GM20431 (cell line): Measurements from ENCODE around the gene ST3GAL3.

ENCODE experiments used
- in situ Hi-C: fragments of 300-500 bp; cut with MseI, MboI; formaldehyde crosslinking; loops from one replicate; pipeline ENCODE4 v1.15.0; 2020; ENCODE audit warnings: low sequenced_read_pairs; ENCODE audit not compliant: unreplicated experiment

The ST3GAL3 gene

DNA sequence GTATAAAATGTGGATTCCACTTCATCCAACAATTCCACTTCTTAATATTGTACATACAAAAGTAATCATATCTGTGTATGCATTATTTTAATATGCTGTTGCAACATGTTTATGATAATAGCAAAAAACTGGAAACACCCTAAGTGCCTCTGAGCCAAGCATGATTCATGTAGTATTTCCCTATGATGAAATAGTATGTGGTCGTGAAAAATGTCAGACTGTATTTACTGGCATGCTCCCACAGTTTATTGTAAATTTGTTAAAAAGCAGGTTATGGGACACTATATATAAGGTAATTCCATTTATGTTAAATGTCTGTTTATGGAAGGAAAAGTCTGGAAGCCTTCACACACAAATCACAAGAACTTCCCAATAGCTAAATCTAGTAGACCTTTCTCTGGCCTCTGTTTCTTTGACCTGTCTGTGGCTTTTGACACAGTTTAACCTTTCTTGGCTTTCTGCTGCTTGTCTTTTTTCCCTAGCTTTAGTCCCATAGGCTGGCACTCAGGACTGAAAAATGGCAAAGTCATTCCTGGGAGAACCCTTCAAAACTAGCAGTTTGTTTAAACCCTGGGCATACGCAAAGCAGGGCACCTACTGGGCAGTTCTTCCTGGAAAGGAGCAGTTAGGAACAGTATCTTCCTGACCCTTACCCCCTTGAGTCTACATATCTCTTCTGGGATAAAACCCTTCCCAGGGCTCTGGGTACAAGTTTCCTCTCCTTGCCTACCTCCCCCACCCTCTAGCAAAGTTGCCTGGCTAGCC is 160.8 kb downstream of the ST3GAL3 start:
- in situ Hi-C loops = no loop called here

DNA sequence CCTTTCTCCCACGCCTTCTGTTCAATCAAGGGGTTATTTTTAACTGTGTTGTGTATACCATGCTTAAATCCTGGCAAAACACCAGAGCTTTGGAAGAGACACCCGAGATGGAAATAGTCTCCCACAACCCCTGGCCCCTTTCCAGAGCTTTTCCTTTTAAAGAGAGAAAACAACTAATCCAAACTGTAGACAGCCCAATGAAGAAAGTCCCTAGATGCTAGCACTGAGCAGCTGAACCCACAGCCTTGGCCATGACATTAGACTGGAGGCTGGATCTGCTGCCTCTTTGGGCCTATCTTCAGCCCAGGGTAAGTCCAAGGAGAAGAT is 161.4 kb downstream of the ST3GAL3 start:
- in situ Hi-C loops = no loop called here

DNA sequence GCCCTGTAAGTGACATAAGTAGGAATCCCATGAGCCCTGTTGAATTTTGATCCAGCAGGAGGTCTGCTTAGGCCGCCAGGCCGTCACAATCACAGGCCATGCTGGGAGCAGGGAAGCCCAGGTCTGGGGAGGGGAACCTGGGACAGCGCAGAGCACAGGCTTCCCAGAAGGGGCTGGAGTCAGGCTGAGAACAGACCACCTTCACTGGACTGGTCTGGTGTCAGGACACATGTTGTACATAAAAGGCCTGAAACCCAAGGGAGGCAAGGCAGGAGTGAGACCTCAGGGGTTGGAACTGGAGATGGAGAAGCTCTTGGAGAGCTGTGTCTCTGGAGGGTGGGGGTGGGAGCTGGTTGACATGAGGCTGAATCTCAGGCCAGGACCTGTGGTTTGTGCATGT is 163.0 kb downstream of the ST3GAL3 start:
- in situ Hi-C loops = no loop called here

DNA sequence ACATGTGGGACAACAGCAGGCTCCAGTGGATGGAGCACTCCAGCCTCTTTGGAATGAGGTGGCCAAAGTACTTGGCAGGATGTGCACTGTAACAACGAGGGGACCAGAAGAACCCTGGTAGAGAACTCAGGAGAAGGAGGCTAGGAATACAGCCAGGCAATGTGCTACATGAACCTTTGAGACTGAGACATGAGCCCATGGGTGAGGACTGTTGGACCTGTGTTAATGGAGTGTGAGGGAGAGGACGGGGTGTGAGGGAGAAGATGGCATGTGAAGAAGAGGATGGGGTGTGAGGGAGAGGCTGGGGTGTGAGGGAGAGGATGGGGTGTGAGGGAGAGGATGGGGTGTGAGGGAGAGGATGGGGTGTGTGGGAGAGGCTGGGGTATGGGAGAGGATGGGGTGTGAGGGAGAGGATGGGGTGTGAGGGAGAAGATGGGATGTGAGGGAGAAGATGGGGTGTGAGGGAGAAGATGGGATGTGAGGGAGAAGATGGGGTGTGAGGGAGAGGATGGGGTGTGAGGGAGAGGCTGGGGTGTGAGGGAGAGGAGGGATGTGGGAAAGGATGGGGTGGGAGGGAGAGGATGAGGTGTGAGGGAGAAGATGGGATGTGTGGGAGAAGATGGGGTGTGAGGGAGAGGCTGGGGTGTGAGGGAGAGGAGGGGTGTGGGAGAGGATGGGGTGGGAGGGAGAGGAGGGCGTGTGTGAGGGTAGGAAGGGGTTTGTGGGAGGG is 164.0 kb downstream of the ST3GAL3 start:
- in situ Hi-C loops = no loop called here

DNA sequence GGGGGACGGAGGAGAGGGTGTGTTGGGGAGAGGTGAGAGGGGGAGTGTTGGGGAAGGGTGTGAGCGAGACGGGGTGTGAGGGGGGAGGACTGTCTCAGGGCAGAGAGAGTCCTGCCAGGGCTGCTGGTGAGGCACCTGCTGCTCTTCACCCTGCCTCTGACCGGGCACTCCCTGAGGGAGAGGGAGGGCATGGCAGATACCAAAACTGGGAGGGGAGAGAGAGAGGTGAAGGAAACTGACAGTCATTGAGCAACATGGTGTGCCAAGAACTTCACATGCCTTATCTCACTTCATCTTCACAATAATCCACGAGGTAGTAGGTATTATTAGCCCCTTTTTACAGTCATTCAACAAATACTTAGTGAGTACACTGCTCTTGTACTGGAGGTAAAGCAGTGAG is 164.9 kb downstream of the ST3GAL3 start:
- in situ Hi-C loops = no loop called here

DNA sequence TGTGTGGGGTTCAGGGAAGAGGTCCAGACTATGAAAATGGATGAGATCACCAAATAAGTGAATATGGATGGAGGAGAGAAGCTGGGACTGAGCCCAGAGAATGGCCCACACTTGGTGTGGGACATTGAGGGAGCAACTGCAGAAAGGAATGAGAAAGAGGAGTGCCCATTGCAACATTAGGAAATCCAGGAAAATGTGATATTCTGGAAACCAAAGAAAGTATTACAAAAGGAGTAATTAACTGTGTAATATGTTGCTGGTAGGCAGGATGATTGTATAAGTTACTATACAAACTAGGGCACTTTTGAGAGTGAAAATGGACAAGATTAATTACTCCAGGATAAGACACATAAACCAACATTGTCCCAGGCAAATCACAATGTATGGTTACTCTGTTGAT is 166.5 kb downstream of the ST3GAL3 start:
- in situ Hi-C loops = no loop called here

DNA sequence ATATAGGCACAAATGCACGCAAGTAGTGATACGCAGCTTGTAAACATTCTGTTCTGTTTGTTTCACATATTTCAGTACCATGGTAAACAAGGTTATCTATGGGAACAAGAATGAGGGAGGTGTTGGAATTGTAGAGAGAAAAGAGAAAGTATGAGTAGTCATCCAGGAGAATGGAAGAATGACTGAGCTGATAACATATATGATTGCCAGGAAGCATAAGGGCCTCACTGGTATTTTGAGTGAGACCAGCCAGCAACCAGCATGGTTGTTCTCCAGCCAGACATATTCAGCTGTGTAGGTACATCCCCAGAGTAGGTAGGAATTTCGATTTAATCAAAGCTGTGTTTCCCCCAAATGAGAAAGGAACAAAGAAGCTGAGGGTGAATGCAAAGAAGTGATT is 167.4 kb downstream of the ST3GAL3 start:
- in situ Hi-C loops = no loop called here

DNA sequence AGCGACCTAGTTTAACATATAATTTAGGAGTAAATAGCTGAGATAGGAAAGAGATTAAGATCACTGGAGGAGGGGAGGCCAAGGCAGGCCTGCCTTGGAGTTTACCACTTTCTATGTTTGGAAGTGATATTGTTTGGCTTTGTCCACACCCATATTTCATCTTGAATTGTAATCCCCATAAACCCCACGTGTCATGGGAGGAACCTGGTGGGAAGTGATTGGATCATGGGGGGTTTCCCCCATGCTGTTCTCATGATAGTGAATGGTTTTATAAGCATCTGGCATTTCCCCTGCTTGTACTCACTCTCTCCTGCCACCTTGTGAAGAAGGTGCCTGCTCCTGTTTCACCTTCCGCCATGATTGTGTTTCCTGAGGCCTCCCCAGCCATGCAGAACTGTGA is 168.0 kb downstream of the ST3GAL3 start:
- in situ Hi-C loops = no loop called here

DNA sequence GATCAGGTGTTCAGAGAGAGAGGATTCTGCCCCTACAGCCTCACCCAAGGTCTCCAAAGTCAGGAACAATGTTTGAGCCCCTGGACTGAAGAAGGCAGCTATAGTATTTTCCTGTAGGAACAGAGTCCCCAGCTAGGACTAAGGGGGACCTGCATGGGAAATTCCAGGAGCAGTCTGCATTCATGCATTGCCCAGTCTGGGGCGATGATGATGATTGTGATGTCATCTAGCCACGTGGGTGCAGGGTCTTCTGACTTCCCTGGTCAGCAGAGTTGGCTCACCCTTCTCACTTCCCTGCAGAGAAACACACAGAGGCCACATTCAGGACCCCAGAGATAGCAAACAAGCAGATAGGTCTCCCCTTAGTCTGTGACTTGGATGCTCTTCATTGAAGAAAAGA is 169.8 kb downstream of the ST3GAL3 start:
- in situ Hi-C loops = no loop called here

DNA sequence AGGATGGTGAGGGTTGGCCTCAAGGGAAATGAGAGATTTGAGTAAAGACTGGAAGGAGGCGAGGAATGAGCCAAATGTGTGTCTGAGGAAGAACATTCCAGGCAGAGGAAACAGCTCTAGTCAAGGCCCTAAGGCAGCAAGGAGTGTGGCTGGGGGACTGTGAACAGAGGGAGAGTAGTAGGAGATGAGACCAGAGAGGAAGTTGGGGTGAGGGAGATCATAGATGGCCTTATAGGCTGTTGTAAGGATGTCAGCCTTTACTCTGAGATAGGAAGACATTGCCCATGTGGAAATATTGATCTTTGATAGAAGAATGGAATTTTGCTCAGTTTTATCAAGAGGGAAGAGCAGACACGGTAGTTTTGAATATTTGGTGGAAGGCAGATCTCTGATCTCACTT is 171.1 kb downstream of the ST3GAL3 start:
- in situ Hi-C loops = no loop called here

DNA sequence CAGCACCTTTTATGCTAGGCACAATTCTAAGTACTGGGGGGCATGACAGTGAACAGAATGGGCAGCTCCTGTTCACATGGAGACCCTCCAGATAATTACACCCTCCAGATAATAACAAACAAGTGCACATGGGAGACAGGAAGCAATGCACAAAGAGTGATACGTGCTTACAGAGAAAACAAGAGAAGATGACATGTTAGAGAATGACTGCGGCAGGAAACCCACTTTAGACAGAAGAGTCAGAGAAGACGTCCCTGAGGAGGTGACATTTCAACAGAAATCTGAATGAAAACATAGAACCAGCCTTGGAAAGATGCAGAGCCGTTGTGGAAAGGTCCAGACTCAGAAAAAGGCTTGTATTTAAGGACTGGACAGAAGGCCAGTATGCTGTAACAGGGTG is 171.5 kb downstream of the ST3GAL3 start:
- in situ Hi-C loops = no loop called here

DNA sequence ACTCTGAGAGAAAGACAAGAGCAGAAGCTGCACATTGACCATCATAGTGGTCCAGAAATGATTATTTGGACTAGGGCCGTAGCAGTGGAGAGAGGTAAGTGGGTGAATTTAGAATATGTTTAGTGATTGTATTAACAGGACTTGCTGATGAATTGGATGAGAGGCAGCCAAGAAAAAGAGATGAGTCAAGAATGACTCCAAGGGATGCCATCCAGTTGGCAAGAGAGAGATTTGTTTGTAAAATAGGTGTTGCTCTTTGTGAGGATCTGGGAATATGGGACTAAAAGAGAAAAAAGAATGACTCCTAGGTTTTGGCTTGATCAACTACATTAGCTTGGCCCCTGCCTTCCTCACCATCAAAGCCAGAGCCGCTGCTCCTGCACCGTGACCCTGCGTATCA is 172.1 kb downstream of the ST3GAL3 start:
- in situ Hi-C loops = no loop called here

DNA sequence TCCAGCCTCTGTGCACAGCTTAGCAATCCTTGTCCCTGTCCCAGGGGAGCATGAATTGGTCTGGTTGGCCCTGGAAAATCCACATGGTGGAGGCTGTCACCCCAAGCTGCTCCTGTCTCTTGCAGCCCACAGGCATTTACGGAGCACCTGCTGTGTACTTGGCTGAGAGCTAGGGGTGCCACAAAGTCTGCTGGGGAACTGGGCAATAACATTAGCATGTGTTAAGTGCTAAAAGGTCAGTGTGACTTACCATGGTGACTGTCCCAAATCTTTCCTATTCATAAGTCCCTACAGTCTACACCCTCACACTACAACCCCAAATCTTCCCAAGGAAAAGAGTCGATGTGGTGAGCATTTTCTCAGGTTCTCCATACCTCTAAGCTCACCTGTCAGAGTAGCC is 172.7 kb downstream of the ST3GAL3 start:
- in situ Hi-C loops = no loop called here

DNA sequence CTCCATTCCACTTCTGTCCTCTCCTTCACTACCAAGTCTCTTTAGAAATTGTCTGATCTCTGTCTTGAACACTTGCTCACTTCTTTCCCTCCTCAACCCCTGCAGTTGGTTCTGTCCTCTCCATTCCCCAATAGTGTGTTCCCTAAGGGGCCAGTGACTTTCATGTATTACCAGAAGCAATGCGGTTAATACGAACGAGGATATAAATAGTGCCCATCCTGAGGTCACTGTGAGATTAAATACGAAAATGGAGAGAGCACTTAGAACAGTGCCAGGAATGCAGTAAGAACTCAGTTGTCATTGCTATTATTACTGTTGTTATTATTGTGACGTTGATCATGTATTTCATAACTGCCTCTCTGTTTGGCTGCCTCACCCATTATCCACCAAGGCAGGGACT is 173.3 kb downstream of the ST3GAL3 start:
- in situ Hi-C loops = no loop called here

DNA sequence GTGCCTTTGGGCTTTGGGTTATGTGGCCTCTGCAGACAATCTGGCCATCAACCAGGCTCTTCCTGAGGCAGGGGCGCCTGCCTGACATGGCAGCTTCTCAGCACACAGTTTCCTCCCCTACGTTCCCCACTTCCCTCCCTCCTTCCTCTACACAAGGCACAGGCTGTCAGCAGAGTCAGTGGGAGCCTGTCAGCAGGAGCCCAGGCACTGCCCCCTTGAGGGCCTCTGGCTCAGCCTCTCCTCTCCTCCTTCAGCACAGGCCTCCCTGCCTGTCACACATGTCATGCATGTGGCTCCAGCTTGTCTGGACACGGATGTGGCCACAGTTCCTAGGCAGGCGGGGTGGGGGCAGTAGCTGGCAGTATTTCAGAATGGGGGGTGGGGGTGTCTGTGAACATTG is 174.1 kb downstream of the ST3GAL3 start:
- in situ Hi-C loops = no loop called here

DNA sequence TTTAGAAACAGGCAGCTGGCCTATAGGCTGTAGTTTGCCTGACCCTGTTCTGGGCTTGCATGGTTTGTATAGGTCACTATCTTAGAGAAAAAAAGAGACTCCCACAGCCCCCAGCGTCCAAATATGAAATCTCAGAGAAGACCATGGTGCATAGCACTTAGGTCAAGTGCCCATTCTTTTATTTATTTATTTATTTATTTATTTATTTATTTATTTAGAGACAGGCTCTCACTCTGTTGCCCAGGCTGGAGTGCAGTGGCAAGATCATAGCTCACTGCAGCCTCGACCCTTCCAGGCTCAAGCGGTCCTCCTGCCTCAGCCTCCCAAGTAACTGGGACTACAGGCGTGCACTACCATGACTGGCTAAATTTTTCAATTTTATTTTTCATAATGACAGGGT is 175.4 kb downstream of the ST3GAL3 start:
- in situ Hi-C loops = no loop called here

DNA sequence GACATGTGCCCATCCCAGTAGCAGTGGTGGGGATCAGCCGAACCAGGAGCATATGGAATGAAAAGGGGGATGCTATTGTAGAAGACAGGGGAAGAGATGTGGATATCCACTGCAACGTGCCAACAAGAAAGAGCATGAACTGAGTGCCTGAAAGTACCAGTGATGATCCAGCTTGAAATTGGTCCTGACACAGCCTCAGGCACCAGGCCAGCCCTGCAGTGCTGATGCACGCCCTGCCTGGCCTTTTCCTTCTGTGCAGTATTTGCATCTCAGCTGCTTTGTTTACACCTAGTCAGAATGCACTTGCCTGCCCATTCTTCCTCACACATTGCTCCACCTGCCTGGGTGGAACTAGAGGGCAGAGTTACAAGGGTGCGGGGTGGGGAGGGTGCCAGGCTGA is 176.0 kb downstream of the ST3GAL3 start:
- in situ Hi-C loops = no loop called here

DNA sequence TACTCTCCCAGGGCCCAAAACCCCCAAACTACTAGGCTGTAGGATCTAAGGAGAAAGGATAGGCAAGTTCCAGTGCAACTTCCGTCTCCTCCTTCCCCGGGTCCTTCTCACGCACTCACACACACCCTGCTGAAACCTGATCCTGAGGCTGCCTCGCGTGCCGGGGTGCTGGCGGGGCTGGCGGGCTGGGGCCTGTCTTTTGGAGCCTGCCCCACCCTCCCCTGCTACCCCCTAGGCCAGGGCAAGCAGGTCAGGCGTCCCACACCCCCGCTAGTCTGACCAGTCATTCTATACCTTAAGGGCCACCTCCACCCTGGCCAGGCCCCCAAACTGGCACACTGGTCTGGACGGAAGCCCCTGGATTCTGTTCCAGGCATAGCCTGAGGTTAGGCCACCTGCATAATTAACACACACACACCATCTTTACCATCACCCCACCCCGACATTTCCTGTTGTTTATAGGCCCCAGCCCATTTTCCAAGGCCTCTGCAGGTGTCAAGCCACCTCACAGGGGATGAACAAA is 178.0 kb downstream of the ST3GAL3 start:
- in situ Hi-C loops = no loop called here

DNA sequence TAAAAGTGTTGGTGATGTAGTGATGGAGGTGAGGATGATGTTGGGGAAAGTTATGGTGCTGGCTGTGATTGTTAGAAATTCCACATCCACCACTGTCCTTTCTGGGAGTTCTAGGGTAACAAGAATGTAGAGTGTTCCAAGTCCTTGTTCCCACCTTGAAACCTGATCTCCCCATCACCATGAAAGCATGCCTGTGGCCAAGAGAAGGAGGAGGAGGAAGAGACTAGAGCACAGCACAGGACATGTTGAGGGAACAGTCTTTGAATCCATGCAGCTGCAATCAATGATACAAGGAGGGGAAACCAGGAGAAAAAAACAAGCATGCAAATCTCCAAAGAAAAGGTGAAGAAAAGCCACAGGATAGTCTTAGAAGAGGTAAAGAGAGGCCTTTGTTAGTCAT is 180.4 kb downstream of the ST3GAL3 start:
- in situ Hi-C loops = no loop called here

DNA sequence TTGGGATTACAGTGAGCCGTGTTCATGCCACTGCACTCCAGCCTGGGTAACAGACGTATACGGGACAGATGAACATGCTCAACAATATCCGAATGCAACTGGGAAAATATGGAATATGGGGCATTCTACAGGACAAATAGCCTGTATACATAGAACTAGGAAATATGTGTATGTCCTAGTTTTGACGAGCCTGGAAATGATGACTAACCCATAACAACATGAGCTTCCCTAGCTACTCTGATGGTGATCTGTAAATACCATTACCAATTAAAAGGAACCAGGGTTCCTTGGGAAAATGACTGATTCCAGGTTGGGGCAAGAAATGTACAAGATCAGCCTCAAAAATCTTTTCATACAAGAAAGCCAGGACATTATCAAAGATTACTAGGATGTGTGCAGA is 183.5 kb downstream of the ST3GAL3 start:
- in situ Hi-C loops = no loop called here

DNA sequence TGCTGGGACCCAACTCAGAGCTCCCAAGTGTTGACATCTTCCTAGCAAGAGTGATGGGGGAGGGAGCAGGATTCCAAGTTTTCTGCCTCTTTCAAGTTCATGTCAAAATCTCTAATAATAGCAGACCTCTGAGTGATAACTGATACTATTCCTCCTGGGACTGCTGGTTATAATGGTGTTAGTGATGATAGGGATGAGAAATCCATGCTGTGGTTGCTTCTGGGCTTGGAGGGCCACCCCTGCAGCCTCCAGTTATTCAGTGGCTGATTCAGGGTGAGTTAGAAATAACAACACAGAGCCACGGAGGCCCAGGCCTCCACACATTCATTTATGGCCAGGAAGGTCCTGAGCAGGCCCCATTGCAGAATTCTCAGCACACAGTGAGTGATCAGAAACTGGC is 185.7 kb downstream of the ST3GAL3 start:
- in situ Hi-C loops = no loop called here

DNA sequence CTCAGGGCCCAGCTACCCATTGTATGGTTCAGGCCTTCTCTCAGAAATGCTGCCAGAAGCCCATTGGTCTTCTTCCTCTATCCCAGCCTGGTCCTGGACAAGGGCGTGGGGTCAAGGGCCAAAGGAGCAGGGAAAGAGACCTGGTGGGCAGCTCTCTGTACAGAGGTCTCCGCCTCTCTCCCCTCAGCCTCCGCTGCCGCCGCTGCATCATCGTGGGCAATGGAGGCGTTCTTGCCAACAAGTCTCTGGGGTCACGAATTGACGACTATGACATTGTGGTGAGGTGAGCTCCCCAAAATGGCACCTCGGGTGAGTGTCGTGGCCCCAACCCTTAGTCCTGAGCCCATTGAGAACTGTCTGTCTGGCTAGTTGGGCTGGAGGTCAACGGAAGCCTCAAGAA is 191.6 kb downstream of the ST3GAL3 start:
- in situ Hi-C loops = no loop called here
